HAP-1 (cell line): Measurements from ENCODE around the gene POGZ.

ENCODE experiments used
- DNase-seq, 2 experiments: peaks; one replicate each; pipeline ENCODE4 v3.0.0-alpha.2; 2016 to 2020; ENCODE audit warnings: low spot score in 2 of 2
- H3K27me3 ChIP-seq: fragments of 250-450 bp; sonication (Bioruptor Pico); 2 replicates; pipeline ENCODE4 v1.5.1; 2020; ENCODE audit warnings: low read depth, mild to moderate bottlenecking, moderate library complexity
- H3K36me3 ChIP-seq: fragments of 250-450 bp; sonication (Bioruptor Pico); replicated peaks from 2 replicates; pipeline ENCODE4 v1.5.1; 2020; ENCODE audit warnings: mild to moderate bottlenecking
- H3K4me1 ChIP-seq: fragments of 250-450 bp; sonication (Bioruptor Pico); 2 replicates; pipeline ENCODE4 v1.5.1; 2020; ENCODE audit warnings: mild to moderate bottlenecking
- H3K4me3 ChIP-seq: fragments of 250-450 bp; sonication (Bioruptor Pico); 2 replicates; pipeline ENCODE4 v1.5.1; 2020; ENCODE audit warnings: mild to moderate bottlenecking, moderate library complexity
- H3K9me3 ChIP-seq: fragments of 250-450 bp; sonication (Bioruptor Pico); 2 replicates; pipeline ENCODE4 v1.5.1; 2020; ENCODE audit warnings: mild to moderate bottlenecking, moderate library complexity
- in situ Hi-C: fragments of 300-500 bp; cut with MboI; formaldehyde crosslinking; loops from 3 replicates; pipeline ENCODE4 v1.14.3; 2020; ENCODE audit warnings: low sequenced_read_pairs, inconsistent platforms, mixed read lengths

The POGZ gene

DNA sequence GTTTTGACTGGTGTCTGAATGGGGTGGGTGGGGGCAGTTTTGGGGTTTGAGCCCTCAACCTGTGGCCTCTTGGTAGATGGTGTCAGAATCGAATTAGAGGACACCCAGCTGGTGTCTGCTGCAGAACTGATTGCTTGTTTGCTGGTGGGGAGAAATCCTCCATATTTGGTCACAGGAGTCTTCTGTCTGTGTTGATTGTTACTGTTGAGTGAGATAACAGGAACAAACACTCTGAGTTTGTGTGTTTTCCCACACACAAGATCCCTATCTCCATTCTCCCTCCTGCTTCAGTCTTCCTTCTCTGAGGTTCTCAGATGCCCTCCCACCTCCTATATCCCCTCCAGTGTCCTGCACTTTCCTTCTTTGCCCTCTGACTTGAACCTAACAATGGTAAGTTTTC lies 32.8 kb upstream of the POGZ start:
- Histone ChIP-seq H3K36me3 (no peaks in the 10 kb centered on the region), H3K4me3 (no peak overlapping the region), H3K27me3 (no peaks in the 10 kb centered on the region), H3K4me1 (peaks cover 2% of the 10 kb centered on the region; the same call in 1 of the 2 replicates), H3K9me3 (no peaks in the 10 kb centered on the region)
- DNase-seq = no peak
- in situ Hi-C loops = no loop called here

DNA sequence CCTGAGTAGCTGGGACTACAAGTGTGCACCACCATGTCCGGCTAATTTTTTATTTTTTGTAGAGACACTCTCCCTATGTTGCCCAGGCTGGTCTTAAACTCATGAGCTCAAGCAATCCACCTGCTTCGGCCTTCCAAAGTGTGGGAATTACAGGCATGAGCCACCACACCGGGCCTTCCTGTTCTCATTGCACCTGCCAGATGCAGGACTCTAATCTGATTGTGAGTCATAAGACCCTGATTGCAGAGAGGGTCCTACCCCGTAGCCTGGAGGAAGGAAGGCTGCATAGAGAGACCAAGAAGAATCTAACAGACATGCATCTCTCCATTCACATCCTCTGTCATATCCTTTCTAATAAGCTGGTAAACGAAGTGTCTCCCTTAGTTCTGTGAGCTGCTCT lies 32.3 kb upstream of the POGZ start:
- Histone ChIP-seq H3K4me1 (peaks cover 2% of the 10 kb centered on the region; the same call in 1 of the 2 replicates), H3K27me3 (no peaks in the 10 kb centered on the region), H3K9me3 (no peaks in the 10 kb centered on the region), H3K36me3 (no peaks in the 10 kb centered on the region), H3K4me3 (no peak overlapping the region)
- in situ Hi-C loops = no loop called here
- DNase-seq = no peak

DNA sequence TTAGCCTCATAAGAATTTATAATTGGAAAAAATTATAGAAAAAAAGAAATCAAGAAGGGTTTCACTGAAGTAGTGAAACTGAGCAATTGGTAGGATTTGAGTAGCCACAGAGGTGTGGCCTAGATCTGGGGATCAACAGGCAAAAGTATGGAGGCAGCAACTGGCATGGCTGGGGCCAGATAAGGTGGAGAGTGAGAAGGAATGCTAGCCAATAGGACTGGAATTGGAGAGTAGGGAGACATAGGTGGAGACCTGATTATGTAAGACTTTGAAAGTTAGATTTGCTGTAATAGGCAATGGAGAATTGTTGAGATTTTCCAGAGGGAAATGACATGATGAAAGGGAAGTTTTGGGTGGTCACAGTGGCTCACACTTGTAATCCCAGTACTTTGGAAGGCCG lies 27.3 kb upstream of the POGZ start:
- no peaks in the 10 kb centered on the region for H3K27me3 ChIP-seq
- in situ Hi-C loops = no loop called here
- H3K4me1 ChIP-seq = no peaks in the 10 kb centered on the region

DNA sequence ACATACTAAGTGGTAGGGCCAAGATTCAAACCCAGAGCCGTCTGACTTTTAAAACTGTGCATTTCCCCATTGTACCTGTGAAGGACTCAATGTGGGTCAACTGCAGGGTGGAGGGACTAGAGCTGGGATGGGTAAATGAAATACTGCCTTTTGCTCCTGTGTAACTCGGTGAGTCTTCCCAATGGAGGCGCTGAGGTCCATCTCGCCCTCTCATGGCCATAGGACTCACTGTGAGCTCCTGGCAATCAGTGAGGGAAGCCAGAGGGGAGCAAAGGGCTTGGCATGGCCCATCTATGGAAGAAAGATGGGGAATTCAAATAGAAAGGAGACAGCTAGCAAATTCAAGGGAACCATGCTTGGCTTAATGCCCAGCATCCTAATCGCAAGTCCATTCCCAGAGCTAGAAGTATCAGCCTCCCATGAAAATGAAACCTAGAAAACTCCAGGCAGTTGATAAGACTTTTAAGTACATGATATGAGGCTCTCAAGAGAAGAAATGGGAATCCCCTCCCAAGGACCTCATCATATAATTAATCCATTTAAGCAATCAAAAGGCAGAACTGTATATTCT lies 26.5 kb upstream of the POGZ start:
- Histone ChIP-seq H3K9me3 (peaks cover 4% of the 10 kb centered on the region; the same call in 1 of the 2 replicates), H3K4me3 (no peak overlapping the region), H3K36me3 (no peaks in the 10 kb centered on the region), H3K4me1 (no peaks in the 10 kb centered on the region), H3K27me3 (no peaks in the 10 kb centered on the region)
- in situ Hi-C loops = no loop called here
- DNase-seq = no peak

More for the DNA sequence above, 27.3 kb upstream of the POGZ start:
- Histone ChIP-seq H3K9me3 (peaks cover 4% of the 10 kb centered on the region; the same call in 1 of the 2 replicates), H3K4me3 (no peak overlapping the region), H3K36me3 (no peaks in the 10 kb centered on the region)
- DNase-seq = no peak

DNA sequence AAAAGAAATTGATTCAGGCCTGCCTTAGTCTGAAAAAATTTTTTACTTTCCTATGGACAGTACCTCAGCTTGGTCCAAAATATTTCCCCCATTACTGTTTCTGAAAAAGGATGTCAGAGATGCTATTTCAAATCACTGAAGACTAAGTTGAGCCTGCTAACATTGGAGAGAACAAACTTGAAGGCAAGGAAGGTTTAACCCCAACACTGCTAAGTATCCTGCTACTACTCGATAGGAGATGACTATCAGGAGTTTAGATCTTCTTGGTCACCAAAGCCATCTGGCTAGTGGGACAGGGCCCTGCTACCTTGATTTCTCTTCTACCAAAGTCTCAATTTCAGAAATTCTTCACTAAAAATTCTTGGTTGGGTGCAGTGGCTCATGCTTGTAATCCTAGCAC lies 22.7 kb upstream of the POGZ start:
- H3K9me3 ChIP-seq = peaks cover 4% of the 10 kb centered on the region; the same call in 1 of the 2 replicates
- no peaks in the 10 kb centered on the region for H3K36me3 ChIP-seq
- in situ Hi-C loops = no loop called here
- no peak overlapping the region for H3K4me3 ChIP-seq
- H3K27me3 ChIP-seq = no peaks in the 10 kb centered on the region
- DNase-seq = no peak
- H3K4me1 ChIP-seq = no peaks in the 10 kb centered on the region

DNA sequence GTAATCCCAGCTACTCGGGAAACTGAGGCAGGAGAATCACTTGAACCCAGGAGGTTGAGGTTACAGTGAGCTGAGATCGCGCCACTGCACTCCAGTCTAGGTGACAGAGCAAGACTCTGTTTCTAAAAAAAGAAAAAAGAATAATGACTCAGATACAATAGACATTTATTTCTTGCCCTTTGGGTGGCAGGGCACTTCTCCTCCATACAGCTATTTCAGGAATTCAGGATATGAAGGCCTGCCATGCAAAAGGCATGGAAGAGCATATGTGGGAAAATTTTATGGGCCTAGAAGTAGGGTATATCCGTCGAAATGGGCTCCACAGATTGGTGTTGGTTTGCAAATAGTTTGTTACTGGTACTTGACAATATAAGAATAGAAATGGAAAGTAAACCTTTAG lies 20.2 kb upstream of the POGZ start:
- DNase-seq = no peak
- in situ Hi-C loops = no loop called here
- H3K4me1 ChIP-seq = no peaks in the 10 kb centered on the region
- no peaks in the 10 kb centered on the region for H3K27me3 ChIP-seq
- peaks cover 4% of the 10 kb centered on the region; the same call in 1 of the 2 replicates for H3K9me3 ChIP-seq
- no peak overlapping the region for H3K4me3 ChIP-seq
- H3K36me3 ChIP-seq = no peaks in the 10 kb centered on the region

DNA sequence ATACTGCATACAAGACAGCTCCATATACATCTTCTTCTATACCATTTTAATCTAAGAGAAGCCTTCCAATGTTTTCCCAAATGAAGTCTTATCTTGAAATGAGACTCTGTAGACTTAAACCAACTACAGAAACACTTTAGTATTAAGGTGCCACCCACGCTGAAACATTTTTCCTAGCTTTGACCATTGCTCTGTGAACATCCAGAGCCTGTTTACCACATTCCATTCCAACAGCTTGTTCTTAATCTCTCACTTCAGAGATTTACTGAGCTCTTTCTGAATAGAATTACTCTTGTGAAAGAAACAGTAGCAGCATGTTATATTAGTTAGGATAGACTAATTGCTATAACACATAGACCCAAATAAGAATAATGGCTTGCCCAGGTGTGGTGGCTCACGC lies 19.6 kb upstream of the POGZ start:
- in situ Hi-C loops = no loop called here
- Histone ChIP-seq H3K9me3 (peaks cover 4% of the 10 kb centered on the region; the same call in 1 of the 2 replicates), H3K4me1 (no peaks in the 10 kb centered on the region), H3K27me3 (no peaks in the 10 kb centered on the region), H3K36me3 (no peaks in the 10 kb centered on the region), H3K4me3 (no peak overlapping the region)
- no peak for DNase-seq

DNA sequence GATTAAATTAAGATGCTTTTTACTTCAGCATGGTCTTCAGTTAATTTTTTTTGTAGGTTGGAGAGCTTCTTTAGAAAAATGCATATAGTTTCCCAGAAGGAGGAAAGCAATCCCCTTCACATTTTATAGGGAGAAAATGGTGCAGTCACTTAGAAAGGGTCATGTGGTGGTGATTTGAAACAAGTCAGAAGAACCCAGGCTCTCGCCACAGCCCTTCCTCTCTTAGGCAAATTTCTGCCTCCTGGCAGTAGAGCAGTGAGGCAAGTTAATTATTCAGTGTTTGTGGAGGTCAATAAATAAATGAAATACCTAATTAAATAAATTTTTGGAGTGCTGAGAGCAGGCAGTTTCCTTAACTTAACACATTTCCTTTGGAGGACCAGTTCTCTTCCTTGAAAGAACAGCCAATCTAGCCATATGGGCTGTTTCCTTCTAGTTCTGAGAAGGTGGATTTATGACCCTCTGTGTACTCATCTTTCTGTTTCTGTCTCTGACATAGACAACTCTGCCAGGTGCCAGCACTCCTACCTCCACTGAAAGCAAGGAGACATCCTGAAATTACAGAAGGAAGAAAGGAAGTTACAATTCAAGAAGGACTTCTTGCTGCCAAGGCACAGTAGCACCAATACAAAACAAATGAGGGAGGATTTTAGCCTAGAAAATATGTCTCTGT lies 19.0 kb upstream of the POGZ start:
- no peak overlapping the region for H3K4me3 ChIP-seq
- H3K4me1 ChIP-seq = no peaks in the 10 kb centered on the region
- H3K36me3 ChIP-seq = no peaks in the 10 kb centered on the region
- in situ Hi-C loops = no loop called here
- H3K9me3 ChIP-seq = peaks cover 4% of the 10 kb centered on the region; the same call in 1 of the 2 replicates
- H3K27me3 ChIP-seq = no peaks in the 10 kb centered on the region
- no peak for DNase-seq

DNA sequence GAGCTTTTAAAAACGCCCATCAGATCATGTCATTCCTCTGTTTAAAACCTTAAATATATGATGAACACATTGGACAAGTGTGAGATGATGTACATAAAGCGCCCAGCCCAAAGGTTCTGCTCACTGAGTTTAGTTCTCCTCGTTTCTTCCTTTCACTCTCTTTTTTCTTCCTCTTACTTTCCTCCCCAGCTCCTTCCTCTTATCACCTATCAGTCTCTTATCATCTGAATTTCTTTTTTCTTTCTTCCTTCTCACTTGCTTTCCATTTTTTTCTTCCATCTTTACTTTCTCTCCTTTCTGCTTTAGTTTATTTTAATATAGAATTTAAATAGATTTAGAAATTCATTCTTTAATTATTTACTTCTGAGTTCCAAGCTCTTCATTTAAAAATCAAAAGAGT lies 17.8 kb upstream of the POGZ start:
- Histone ChIP-seq H3K4me1 (no peaks in the 10 kb centered on the region), H3K4me3 (no peak overlapping the region), H3K36me3 (no peaks in the 10 kb centered on the region), H3K9me3 (peaks cover 2% of the 10 kb centered on the region; the same call in 1 of the 2 replicates), H3K27me3 (no peaks in the 10 kb centered on the region)
- no peak for DNase-seq
- in situ Hi-C loops = no loop called here

DNA sequence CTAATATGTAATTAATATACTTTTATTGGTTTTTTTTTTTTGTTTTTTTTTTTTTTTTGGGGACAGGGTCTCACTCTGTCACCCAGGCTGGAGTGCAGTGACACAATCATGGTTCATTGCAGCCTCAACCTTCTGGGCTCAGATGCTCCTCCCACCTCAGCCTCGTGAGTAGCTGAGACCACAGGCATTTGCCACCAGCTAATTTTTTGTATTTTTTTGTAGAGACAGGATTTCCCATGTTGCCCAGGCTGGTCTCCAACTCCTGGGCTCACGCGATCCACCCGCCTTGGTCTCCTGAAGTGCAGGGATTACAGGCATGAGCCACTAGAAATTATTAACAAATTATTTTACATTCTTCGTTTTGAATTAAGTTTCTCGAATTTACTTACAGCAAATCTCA lies 16.8 kb upstream of the POGZ start:
- Histone ChIP-seq H3K9me3 (no peaks in the 10 kb centered on the region), H3K4me3 (no peak overlapping the region), H3K4me1 (no peaks in the 10 kb centered on the region), H3K36me3 (no peaks in the 10 kb centered on the region), H3K27me3 (no peaks in the 10 kb centered on the region)
- no peak for DNase-seq
- in situ Hi-C loops = no loop called here

DNA sequence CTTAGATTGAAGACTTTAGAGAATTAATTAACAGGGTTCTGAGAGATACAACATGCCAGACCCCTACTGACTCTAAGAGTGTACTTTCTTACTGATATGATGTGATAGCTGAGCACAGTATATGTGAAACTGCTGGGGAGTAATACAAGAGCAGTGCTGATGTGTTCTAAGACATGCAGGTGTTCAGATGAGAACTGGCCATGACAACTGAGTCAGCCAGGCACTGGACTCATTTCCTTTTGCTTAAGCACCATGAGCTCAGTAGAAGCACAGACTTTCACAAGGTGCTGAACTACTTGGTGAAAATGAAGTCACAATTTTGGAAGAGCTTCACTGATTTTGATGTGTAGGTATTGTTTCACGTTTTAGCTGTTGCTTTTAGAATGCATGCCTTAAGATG lies 15.9 kb upstream of the POGZ start:
- H3K36me3 ChIP-seq = no peaks in the 10 kb centered on the region
- no peaks in the 10 kb centered on the region for H3K9me3 ChIP-seq
- no peak for DNase-seq
- H3K4me3 ChIP-seq = no peak overlapping the region
- no peaks in the 10 kb centered on the region for H3K27me3 ChIP-seq
- in situ Hi-C loops = no loop called here
- H3K4me1 ChIP-seq = no peaks in the 10 kb centered on the region

DNA sequence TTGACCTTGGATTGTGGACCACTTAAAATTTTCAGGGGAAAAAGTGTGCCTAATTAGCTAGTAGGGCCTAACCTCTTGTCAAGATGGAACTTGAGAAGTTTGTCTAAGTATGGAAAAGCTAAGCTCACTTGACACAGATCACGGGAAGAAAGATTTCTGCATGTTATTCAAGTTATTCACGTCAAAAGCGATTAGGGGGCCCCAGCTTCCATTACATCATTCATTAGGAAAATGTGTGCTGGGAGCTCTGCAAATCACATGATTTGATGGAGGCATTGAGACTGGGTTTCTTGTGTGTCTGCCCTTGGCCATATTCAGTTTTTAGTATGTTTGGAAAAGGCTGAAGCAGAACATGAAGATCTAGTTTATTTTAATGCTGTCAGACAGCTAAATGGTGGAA lies 15.5 kb upstream of the POGZ start:
- Histone ChIP-seq H3K4me3 (no peak overlapping the region), H3K27me3 (no peaks in the 10 kb centered on the region), H3K36me3 (no peaks in the 10 kb centered on the region), H3K9me3 (no peaks in the 10 kb centered on the region), H3K4me1 (no peaks in the 10 kb centered on the region)
- in situ Hi-C loops = no loop called here
- no peak for DNase-seq

DNA sequence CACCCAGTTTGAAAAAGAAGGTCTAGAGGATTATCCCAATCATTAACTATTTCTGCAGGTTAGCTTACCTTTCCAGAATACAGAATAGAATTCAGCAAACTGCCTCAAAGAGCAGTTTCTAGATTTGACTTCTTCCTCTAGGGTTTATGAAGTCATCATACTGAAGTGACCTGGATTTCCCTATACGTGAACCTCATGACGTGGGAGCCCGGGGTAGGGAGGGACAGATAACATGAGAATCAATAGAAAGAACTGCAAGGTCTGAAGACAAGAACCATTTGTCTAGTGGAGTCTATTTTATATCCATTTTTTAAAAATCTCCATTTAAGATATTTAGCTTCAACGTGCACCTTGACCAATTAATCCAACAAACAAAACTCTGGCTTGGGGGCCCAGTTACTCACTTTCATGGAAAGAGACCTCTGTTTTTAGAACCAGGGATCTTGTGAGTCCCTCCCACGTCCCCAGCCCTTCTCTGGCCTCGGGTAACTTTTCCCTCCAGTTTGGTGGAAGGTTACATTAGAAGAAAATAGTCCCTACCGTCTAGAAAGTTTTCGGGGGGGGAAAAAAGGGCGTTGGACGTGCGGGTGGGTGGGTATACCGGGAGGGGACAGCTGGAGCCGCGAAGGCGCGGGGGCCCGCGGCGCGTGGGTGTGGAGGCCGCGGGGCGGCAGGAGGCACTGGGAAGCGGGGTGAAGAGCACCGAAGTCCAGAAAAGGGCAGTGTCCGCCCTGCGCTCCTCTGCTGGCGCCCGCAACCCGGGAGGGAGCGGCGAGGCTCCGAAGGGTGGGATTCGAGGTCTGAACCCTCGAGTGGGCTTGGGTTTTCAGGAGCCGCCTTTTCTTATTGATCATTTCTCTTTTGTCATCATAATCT lies 13.8 kb upstream of the POGZ start:
- Histone ChIP-seq H3K9me3 (no peaks in the 10 kb centered on the region), H3K4me3 (no peak overlapping the region), H3K4me1 (no peaks in the 10 kb centered on the region), H3K36me3 (no peaks in the 10 kb centered on the region), H3K27me3 (no peaks in the 10 kb centered on the region)
- no peak for DNase-seq
- in situ Hi-C loops = no loop called here

DNA sequence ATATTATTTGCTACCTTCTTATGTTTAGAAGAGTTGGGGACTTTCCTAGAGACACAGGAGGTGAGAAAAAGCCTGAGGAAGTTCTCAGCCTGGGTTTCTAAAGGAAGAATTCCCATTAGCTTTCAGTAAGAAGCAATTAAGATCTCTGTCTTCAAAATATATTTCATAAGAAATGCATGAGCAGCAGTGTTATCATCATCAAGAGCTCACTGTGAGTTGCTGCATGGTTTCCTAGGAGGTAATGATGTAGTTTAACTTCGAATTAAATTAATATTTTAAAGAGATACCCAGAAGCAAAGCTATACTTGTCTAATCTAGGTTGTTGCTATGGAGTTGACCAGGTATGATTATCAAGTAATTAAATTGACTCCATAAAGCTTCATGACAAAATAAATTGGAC lies 5.7 kb upstream of the POGZ start:
- Histone ChIP-seq H3K27me3 (peaks cover 7% of the 10 kb centered on the region), H3K4me3 (no peak overlapping the region), H3K9me3 (no peaks in the 10 kb centered on the region), H3K4me1 (no peaks in the 10 kb centered on the region), H3K36me3 (no peaks in the 10 kb centered on the region)
- DNase-seq = no peak
- in situ Hi-C loops = no loop called here
